Spleen (tissue), 11 donors: ENCODE results near the gene RSPO4. TPM values are rescaled to one million over a fixed set of nuclear protein-coding genes. Genes with fewer than 3 reads are reported as not detected.
A peak's percentile ranks its signal among the peaks of the same experiment; 100 is the strongest.
"Not testable (repeated sequence)": the region's sequence is repeated elsewhere in the genome, so short reads cannot be mapped to it uniquely, and the experiment has no call there.

Experiments
- DNase-seq: peaks from one replicate; pipeline ENCODE4 v3.0.0-alpha.2; 2020
- H3K27ac ChIP-seq, 8 donors: fragments of 200-600 bp; sonication (generic) in 7 of 8; 1 replicate in 4 of 8; 2 replicates in 4 of 8; pipeline versions ENCODE4 v1.5.0 to v1.8.0; 2016 to 2021; ENCODE audit warnings: inconsistent platforms in 4 of 8, mild to moderate bottlenecking in 4 of 8, moderate library complexity in 1 of 8
- H3K27me3 ChIP-seq, 7 donors: fragments of 200-600 bp; sonication (generic) in 6 of 7; replicated peaks in 1 of 7; 1 replicate in 4 of 7; 2 replicates in 3 of 7; pipeline versions ENCODE4 v1.5.0 to v1.8.0; 2016 to 2021; ENCODE audit warnings: inconsistent platforms in 3 of 7, mild to moderate bottlenecking in 1 of 7
- H3K36me3 ChIP-seq, 6 donors: fragments of 200-600 bp; sonication (generic) in 5 of 6; 1 replicate in 4 of 6; 2 replicates in 2 of 6; pipeline versions ENCODE4 v1.5.0 to v1.8.0; 2016 to 2021; ENCODE audit warnings: inconsistent platforms in 2 of 6
- H3K4me1 ChIP-seq, 6 donors: fragments of 200-600 bp; sonication (generic) in 5 of 6; 1 replicate in 3 of 6; 2 replicates in 3 of 6; pipeline versions ENCODE4 v1.5.0 to v1.8.0; 2016 to 2021; ENCODE audit warnings: inconsistent platforms in 3 of 6
- H3K4me3 ChIP-seq, 8 donors: fragments of 200-600 bp; sonication (generic) in 7 of 8; 1 replicate in 4 of 8; 2 replicates in 4 of 8; pipeline versions ENCODE4 v1.5.0 to v1.8.0; 2016 to 2021; ENCODE audit warnings: inconsistent platforms in 4 of 8, mild to moderate bottlenecking in 4 of 8, moderate library complexity in 2 of 8
- H3K9me3 ChIP-seq, 8 donors: fragments of 200-600 bp; sonication (generic) in 7 of 8; 1 replicate in 4 of 8; 2 replicates in 4 of 8; pipeline versions ENCODE4 v1.5.0 to v1.8.0; 2016 to 2021; ENCODE audit warnings: inconsistent platforms in 4 of 8
- POLR2A ChIP-seq, 3 donors: fragments of 450-650 bp; IDR thresholded peaks; one replicate each; pipeline ENCODE4 v1.5.1; 2017; ENCODE audit warnings: antibody characterized with exemption in 3 of 3, mild to moderate bottlenecking in 1 of 3
- POLR2AphosphoS5 ChIP-seq, 3 donors: sonication (generic); formaldehyde crosslinking; IDR thresholded peaks; one replicate each; pipeline ENCODE4 v1.5.1; 2017; ENCODE audit warnings: antibody characterized with exemption in 3 of 3
- WGBS, 5 donors: extraction: QIAGEN DNeasy Blood & Tissue Kit in 3 of 5; methylation state at CpG; one replicate each; pipeline versions ENCODE4 v1.1.5 to v1.1.7; 2013 to 2018; 5-methylcytosine and 5-hydroxymethylcytosine counted together
- intact Hi-C: fragments of 100-400 bp; cut with DNase I; formaldehyde crosslinking; loops from one replicate; pipeline ENCODE4 v1.15.0; 2023; ENCODE audit warnings: low total_unique reads
- polyA plus RNA-seq, 3 donors: library from polyadenylated mRNA; stranded (reverse); fragments of 200-250 nt; gene quantifications; one replicate each; pipeline ENCODE4 v1.2.1, GENCODE V29; 2013
- total RNA-seq, 7 donors: library from RNA; depleted of rRNA in 3 of 7; stranded (reverse); fragments of >200 nt in 3 of 7; fragmentation: NEBNext Ultra II Directional in 4 of 7; extraction: Animal tissue kit (Norgen Biotek cat#: 25700) in 4 of 7; gene quantifications; one replicate each; pipeline versions ENCODE4 v1.1.0 to v1.2.1, GENCODE V29; 2016 to 2021
- TF ChIP-seq, protein P1 (sequence below), 11 experiments: fragments of 200-600 bp in 7 of 11; fragments of 450-650 bp in 4 of 11; sonication (generic) in 4 of 11; IDR thresholded peaks in 8 of 11; conservative IDR thresholded peaks in 3 of 11; 1 replicate in 7 of 11; 2 replicates in 4 of 11; pipeline versions ENCODE4 v1.4.0 to v1.8.0; 2016 to 2021; ENCODE audit warnings: antibody characterized with exemption in 11 of 11, inconsistent platforms in 4 of 11, mild to moderate bottlenecking in 1 of 11
- donor health status: healthy with polysubstance abuse.
- donor health status: DM: no; HTN: no; CAD: no; lungs with moderate emphysema.
- donor health status: DM: no; HTN: no; CAD: no.
- donor health status: Bipolar disorder and iron deficiency.
- donor health status: healthy.
- donor health status: DM: no; HTN: no; CAD: no.
- donor health status: DM: yes; HTN: yes; CAD: no.

RSPO4 gene
- total and polyA plus RNA-seq, 10 donors: 0.02 to 0.32 (median 0.14) TPM; not detected in 6

- intact Hi-C loops: no loop called here
- TF ChIP-seq POLR2A (IDR thresholded peaks at IDR 0.05): no peak
- no peak for TF ChIP-seq POLR2AphosphoS5 (IDR thresholded peaks at IDR 0.05)
- Histone ChIP-seq H3K36me3 (no peaks in the 10 kb centered on the region), H3K27ac (no peak overlapping the region), H3K4me1 (no peaks in the 10 kb centered on the region), H3K4me3 (no peak overlapping the region), H3K27me3 (peaks cover 0 to 77% (median 0%) of the 10 kb centered on the region in 7 donors), H3K9me3 (no peaks in the 10 kb centered on the region)
- WGBS, 5 donors: 51 to 87% (median 68%) methylated on average over 6 of the region's 6 CpGs
- no peak for DNase-seq
Measured at GRCh38 chr20:990293-990959, 11.7 kb downstream of the RSPO4 start.

DNA sequence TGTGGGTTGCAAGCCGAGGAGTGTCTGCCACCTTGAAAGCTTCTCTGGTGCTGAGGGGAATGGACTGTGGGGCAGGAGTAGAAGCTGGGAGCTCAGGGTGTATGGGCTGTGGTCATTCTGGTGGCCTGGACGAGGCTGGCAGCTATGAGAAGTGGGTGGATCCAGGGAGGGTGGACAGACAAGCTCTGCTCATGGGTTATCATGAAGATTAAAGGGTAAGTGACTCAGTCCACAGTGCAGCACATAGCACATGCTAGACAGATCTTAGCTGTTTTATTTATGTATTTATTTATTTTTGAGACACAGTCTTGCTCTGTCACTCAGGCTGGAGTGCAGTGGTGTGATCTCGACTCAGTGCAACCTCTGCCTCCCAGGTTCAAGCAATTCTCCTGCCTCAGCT lies 13.8 kb downstream of the RSPO4 start:
- DNase-seq: peak; percentile 25
- intact Hi-C loops: no loop called here
- Histone ChIP-seq H3K27ac (no peak overlapping the region), H3K27me3 (peaks cover 0 to 77% (median 0%) of the 10 kb centered on the region in 7 donors), H3K9me3 (no peaks in the 10 kb centered on the region), H3K4me3 (no peak overlapping the region), H3K36me3 (no peaks in the 10 kb centered on the region), H3K4me1 (no peaks in the 10 kb centered on the region)
- TF ChIP-seq POLR2AphosphoS5 (IDR thresholded peaks at IDR 0.05): no peak
- TF ChIP-seq, protein P1, sequence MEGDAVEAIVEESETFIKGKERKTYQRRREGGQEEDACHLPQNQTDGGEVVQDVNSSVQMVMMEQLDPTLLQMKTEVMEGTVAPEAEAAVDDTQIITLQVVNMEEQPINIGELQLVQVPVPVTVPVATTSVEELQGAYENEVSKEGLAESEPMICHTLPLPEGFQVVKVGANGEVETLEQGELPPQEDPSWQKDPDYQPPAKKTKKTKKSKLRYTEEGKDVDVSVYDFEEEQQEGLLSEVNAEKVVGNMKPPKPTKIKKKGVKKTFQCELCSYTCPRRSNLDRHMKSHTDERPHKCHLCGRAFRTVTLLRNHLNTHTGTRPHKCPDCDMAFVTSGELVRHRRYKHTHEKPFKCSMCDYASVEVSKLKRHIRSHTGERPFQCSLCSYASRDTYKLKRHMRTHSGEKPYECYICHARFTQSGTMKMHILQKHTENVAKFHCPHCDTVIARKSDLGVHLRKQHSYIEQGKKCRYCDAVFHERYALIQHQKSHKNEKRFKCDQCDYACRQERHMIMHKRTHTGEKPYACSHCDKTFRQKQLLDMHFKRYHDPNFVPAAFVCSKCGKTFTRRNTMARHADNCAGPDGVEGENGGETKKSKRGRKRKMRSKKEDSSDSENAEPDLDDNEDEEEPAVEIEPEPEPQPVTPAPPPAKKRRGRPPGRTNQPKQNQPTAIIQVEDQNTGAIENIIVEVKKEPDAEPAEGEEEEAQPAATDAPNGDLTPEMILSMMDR (IDR thresholded peaks at IDR 0.05 in 8 of 11, conservative IDR thresholded peaks at IDR 0.05 in 3 of 11): no peak
- no peak for TF ChIP-seq POLR2A (IDR thresholded peaks at IDR 0.05)
- WGBS, 5 donors: 58 to 87% (median 61%) methylated on average over 2 to 3 of the region's 3 CpGs

DNA sequence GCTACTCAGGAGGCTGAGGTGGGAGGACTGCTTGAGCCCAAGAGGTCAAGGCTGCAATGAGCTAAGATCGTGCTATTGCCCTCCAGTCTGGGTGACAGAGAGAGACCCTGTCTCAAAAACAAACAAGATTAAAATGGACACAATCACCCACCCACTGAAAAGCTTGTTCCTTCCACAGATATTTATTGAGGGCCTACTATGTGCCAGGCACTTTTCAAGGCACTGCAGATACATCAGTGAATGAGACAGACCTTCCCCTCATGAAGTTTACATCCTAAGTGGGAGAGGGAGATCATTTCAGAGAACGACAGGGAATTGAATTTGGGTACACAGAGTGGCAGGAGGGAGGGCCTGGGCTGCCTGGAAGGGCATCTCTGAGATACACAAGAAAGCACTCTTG lies 14.4 kb downstream of the RSPO4 start:
- H3K9me3 ChIP-seq: no peaks in the 10 kb centered on the region
- DNase-seq: no peak
- H3K27me3 ChIP-seq: peaks cover 0 to 73% (median 0%) of the 10 kb centered on the region in 7 donors
- H3K4me1 ChIP-seq: no peaks in the 10 kb centered on the region
- intact Hi-C loops: no loop called here
- no peak overlapping the region for H3K27ac ChIP-seq
- no peak overlapping the region for H3K4me3 ChIP-seq
- TF ChIP-seq POLR2A (IDR thresholded peaks at IDR 0.05) (no peak), POLR2AphosphoS5 (IDR thresholded peaks at IDR 0.05) (no peak)
- TF ChIP-seq, protein P1 (IDR thresholded peaks at IDR 0.05 in 8 of 11, conservative IDR thresholded peaks at IDR 0.05 in 3 of 11): no peak
- WGBS, 5 donors: 48 to 75% (median 63%) methylated on average over 2 of the region's 2 CpGs
- H3K36me3 ChIP-seq: no peaks in the 10 kb centered on the region

DNA sequence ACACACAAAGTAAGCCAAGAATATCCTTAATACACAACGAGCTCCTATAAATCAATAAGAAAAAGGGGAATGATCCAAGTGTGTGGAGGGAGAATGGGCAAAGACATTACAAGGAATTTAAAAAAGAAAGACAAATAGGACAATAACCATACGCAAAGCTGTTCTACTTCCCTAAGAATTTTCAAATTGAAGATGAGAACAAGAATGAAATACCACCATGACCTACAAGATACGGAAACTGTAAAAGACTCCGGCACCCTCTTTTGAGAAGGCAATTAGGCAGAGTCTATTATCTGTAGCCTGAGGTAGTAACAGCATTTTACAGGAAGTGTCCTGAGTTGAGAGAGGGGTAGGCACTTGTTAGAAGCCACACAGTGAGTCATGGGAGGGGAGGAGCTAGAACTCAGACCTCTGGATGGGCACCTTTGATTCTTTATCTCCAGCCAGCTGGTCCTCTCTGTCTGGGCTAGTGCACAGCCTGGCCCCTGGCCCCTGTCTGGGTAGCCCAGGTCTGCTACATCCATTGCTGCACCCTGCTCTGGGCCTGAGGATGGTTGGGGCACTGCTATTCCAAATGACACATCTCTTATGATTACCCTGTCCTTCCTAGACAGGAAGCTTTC lies 15.3 kb downstream of the RSPO4 start:
- 81 to 93% (median 85%) methylated on average over 4 of the region's 4 CpGs for WGBS, 5 donors
- H3K9me3 ChIP-seq: no peaks in the 10 kb centered on the region
- H3K4me3 ChIP-seq: no peak overlapping the region
- no peaks in the 10 kb centered on the region for H3K4me1 ChIP-seq
- H3K27me3 ChIP-seq: peaks cover 0 to 72% (median 0%) of the 10 kb centered on the region in 7 donors
- intact Hi-C loops: no loop called here
- no peak for DNase-seq
- H3K27ac ChIP-seq: no peak overlapping the region
- no peaks in the 10 kb centered on the region for H3K36me3 ChIP-seq
- TF ChIP-seq POLR2A (IDR thresholded peaks at IDR 0.05) (no peak), POLR2AphosphoS5 (IDR thresholded peaks at IDR 0.05) (no peak)
- TF ChIP-seq, protein P1 (IDR thresholded peaks at IDR 0.05 in 8 of 11, conservative IDR thresholded peaks at IDR 0.05 in 3 of 11): no peak

- H3K27ac ChIP-seq, intact Hi-C loops, DNase-seq, H3K9me3 ChIP-seq, H3K4me3 ChIP-seq, H3K4me1 ChIP-seq, H3K36me3 ChIP-seq: not testable (repeated sequence)
- 88 to 97% (median 94%) methylated on average over 1 of the region's 1 CpG for WGBS, 5 donors
- H3K27me3 ChIP-seq: peaks cover 0 to 74% (median 0%) of the 10 kb centered on the region in 7 donors
Measured at GRCh38 chr20:984994-985393, 17.1 kb downstream of the RSPO4 start.
